ENCODE results near the gene CACNA2D4.

The CACNA2D4 gene

DNA sequence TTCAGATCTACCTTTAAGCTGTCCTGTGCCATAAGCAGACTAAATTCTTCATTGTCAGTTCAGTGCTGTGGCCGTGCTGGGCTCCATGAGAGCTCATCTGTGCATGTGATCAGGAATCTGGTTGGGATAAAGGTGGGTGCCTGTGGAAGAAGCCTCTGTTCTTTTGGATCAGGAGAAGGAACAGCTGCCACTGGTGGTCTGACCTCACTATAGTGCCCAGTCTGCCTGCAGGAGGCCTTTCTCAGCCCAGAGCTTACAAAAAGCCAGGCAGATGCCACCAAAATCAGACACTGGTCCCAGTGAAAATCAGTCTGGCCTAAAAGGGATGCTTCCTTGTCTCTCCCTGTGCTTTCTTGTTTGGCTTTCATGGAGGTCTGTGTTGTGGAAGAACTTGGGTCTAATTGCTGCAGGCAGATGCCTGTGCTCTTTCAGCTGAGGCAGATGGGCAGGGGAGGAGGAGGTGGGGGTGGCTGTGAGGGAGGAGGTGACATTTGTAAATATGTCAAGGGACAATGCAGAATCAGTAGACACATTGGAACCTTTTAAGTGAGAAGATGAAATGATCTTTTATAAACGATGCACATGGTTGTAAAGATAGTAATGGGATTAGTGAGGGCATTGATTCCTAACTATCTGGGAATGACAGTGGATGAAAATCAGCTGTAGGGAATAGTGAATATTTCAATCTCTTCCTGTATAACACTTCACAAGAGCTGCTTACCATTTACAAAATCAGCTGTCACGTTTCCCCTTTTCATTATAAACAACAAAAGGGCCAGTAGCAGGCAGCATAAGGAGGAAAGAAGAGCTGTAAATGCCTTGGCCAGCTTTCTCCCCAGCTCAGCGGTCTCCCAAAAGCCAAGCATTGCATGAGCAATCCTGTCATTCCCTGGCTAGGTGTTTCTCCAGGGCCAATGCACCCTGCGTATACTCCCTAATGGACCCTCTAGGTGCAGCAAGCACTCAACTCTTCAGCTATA lies 44.6 kb downstream of the CACNA2D4 start:
- no peak for DNase-seq (ENCODE audit: extremely low read depth in 1 of 2, low read depth in 1 of 2)

DNA sequence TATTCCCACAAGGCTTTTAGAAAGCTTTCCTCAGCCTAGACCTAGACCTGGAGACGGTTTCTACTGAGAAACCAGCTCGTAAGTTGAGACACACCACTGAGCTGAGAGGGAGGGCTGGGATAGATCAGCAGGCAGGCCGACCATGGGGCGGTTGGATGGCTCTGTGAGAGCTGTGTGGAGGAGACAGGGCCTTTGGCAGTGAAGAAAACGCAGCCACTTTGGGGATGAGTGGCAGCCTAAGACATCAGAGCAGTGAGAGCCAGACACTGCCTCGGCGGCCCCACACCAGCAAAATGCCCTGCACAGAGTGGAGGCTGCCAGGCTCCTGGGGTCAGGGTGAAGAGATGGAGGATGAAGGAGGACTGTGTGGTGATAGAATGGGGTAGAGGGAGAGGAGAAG lies 46.0 kb downstream of the CACNA2D4 start:
- DNase-seq (ENCODE audit: extremely low read depth in 1 of 2, low read depth in 1 of 2): no peak

- DNase-seq (ENCODE audit: extremely low read depth in 1 of 2, low read depth in 1 of 2): no peak
These were observed 46.5 kb downstream of the CACNA2D4 start for GRCh38 chr12:1872001-1872400.

GRCh38 chr12:1870998-1871917 lies 47.2 kb downstream of the CACNA2D4 start:
- no peak for DNase-seq (ENCODE audit: extremely low read depth in 1 of 2, low read depth in 1 of 2)

DNA sequence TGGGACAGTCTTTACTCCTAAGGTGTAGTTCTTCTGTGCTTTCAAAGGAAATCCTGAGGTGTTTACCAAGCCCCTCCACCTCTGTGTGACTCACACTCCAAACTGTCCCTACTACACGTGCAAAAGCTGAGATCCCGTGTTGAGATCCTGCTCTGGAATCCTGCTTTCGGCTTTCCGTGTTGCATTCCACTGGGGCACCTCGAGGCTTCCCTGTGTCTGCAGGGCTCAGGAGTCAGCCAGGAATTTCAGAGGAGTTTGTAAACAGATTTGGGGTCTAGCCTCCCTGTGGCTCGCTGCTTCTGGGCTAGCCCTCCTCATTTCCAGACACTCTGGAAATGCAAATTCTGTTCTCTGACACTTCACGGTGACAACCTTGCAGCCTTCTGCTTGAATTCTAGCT lies 48.4 kb downstream of the CACNA2D4 start:
- DNase-seq (ENCODE audit: extremely low read depth in 1 of 2, low read depth in 1 of 2): no peak

DNA sequence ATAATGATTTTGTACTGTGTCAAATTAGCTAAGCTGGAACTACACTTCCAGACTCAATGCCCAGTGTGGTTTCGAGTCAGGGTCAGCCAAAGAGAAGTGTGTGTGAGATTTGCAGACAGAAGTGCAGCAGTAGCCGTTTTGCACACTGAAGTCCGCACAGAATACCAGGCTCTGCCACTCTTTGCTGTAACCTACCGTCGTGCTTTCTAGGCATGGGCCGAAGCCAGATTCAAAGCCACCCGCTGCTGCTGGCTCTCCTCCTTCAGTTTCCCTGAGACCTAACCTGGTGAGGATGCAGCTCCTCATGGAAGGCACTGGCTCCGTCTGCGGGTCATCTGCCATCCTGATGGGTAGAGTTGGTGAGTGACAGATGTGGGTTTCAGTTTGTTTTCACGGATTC lies 49.3 kb downstream of the CACNA2D4 start:
- no peak for DNase-seq (ENCODE audit: extremely low read depth in 1 of 2, low read depth in 1 of 2)

- no peak for DNase-seq (ENCODE audit: extremely low read depth in 1 of 2, low read depth in 1 of 2)
These were observed 53.1 kb downstream of the CACNA2D4 start for GRCh38 chr12:1865284-1865866.

GRCh38 chr12:1864867-1865266 lies 53.6 kb downstream of the CACNA2D4 start:
- DNase-seq (ENCODE audit: extremely low read depth in 1 of 2, low read depth in 1 of 2): no peak

DNA sequence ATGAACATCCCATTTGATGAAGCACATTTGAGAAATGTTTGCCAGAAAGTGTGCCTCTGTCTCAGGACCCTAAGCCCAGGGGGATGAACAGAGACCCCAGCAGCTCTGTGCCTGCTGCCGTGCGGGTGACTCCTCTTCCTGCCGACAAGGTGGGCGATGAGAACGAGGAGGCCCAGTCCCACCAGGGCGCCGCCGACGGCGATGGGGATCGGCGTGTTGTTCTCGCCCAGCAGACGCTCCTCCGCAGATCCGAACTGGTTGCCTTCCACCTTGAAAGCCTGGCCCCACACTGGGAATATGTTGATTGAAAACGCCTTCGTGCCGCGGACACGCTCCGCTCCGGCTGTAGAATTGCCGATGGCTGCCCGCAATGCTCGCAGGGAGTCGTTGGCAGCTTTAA lies 54.0 kb downstream of the CACNA2D4 start:
- no peak for DNase-seq (ENCODE audit: extremely low read depth in 1 of 2, low read depth in 1 of 2)

GRCh38 chr12:1863823-1864222 lies 54.6 kb downstream of the CACNA2D4 start:
- DNase-seq (ENCODE audit: extremely low read depth in 1 of 2, low read depth in 1 of 2): no peak

DNA sequence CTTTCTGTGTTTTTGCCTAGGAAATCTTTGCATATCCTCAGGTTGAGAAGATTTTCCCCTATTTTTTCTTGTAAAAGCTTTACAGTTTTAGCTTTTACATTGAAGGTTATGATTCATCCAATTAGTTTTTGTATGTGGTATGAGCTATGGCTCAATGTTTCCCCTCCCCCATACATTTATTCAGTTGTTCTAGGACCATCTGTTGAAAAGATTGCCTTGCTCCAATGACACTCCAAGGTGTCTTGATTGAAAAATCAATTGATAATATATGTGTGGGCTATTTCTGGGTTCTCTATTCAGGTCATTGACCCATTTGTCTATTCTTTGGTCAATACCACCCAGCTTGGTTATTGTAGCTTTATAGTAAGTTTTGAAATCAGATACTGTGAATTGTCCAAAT lies 55.5 kb downstream of the CACNA2D4 start:
- DNase-seq (ENCODE audit: extremely low read depth in 1 of 2, low read depth in 1 of 2): no peak

DNA sequence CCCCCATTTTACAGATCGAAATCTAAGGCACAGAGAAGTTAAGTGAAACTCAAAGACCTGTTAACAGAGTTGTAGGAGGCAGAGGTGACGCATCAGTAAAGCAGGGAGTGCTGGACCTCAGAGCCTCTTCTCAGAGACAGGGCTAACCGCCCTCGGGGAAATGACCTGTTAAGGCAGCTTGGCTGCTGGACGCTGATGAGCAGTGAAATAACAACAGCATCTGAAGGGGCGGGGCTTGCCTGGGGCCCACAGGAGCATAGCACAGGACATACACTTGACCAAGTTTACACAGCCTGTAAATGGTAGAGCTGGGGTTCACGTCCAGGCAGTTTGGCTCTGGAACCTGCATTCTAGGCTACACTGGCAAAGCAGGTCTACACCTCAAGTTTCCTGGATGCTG lies 58.8 kb downstream of the CACNA2D4 start:
- no peak for DNase-seq (ENCODE audit: extremely low read depth in 1 of 2, low read depth in 1 of 2)

- no peak for DNase-seq (ENCODE audit: extremely low read depth in 1 of 2, low read depth in 1 of 2)
These were observed 60.0 kb downstream of the CACNA2D4 start for GRCh38 chr12:1858456-1858855.

GRCh38 chr12:1857821-1858220 lies 60.6 kb downstream of the CACNA2D4 start:
- DNase-seq (ENCODE audit: extremely low read depth in 1 of 2, low read depth in 1 of 2): no peak

DNA sequence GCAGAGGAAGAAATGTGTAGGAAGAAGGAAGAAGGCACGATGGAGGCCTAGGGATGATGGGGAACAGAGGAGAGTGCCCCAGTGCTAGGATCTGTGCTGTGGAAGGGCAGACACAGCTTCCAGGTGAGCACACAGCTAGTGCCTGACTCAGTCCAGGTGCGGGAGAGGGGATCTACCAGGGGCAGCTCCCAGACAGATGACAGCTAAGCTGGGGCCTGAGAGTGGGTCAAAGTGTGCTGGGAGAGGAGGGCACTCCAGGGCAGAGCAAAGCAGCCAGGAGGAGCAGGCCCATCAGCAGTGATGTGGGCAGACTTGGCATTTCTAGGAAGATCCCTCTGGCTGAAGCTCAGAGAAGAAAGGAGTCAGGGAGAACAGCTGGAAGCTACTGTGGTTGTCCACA lies 61.4 kb downstream of the CACNA2D4 start:
- DNase-seq (ENCODE audit: extremely low read depth in 1 of 2, low read depth in 1 of 2): no peak

DNA sequence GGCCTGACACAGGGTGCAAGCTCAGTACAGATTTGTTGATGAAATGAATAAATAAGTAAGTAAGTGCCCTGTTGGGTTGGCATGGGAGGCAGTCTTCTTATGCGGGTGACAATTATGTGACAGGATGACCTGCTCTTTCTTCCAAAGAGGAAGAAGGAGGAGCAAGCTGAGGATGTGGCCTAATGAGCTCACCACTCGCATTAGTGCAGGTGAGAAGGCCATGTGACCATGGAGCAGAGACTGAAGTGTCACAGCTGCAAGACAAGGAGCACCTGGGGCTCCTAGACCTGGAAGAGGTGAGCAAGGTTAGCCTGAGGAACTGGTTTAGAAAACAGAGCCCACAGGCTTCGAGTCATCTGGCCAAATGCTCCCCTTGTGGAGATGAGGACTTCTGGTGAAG lies 63.2 kb downstream of the CACNA2D4 start:
- DNase-seq (ENCODE audit: extremely low read depth in 1 of 2, low read depth in 1 of 2): no peak

DNA sequence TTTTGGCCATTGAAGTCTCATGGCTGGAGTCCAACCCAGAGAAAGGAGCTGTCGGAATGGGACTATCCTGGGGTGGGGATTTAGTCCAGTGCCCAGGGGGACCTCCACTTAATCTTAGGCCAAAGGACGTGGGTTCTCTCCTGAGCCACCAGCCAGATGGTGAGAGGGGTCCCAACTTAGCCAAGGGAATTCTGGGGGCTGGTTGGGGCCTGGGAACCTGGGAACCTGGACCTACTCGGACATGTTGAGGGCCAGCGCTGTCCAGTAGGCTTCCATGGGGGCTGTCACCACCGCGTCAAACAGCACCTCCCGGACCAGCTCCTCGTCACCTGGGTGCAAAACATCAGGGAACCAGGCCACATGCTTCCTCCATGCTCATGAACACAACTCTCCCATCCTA lies 64.7 kb downstream of the CACNA2D4 start:
- DNase-seq (ENCODE audit: extremely low read depth in 1 of 2, low read depth in 1 of 2): no peak

DNA sequence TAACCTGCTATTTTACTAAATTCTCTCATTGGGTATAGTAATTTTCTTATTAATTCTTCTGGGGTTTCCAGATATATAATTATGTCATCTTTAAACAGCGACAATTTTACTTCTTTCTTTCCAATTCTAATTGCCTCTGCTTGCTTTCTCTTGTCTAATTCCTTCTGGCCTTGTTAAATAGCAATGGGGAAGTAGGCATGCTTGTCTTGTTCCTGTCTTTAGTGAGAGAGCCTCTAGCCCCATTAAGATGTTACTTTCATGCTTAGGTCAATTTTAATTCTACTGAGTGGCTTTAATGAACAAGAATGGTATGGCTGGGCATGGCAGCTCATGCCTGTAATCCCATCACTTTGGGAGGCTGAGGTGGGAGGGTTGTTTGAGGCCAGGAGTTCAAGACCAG lies 66.4 kb downstream of the CACNA2D4 start:
- DNase-seq (ENCODE audit: extremely low read depth in 1 of 2, low read depth in 1 of 2): no peak

- no peak for DNase-seq (ENCODE audit: extremely low read depth in 1 of 2, low read depth in 1 of 2)
These were observed 67.2 kb downstream of the CACNA2D4 start for GRCh38 chr12:1851151-1851701.

DNA sequence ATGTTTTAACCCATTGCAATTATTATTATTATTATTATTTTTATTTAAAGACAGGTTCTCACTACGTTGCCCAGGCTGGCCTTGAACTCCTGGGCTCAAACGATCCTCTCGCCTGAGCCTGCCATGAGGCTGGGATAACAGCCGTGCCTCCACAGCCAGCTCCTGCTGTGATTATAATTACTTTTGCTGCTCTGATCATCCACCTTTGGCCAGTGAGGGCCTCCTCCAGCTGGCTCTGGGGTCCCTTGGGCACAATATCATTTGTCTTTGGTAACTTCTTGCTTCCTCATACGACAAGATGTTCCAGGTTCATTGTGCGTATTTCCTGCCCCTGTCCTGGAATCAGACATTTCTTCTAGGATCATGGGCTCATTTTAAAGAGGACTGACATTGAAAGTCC lies 69.7 kb downstream of the CACNA2D4 start:
- no peak for DNase-seq (ENCODE audit: extremely low read depth in 1 of 2, low read depth in 1 of 2)

DNA sequence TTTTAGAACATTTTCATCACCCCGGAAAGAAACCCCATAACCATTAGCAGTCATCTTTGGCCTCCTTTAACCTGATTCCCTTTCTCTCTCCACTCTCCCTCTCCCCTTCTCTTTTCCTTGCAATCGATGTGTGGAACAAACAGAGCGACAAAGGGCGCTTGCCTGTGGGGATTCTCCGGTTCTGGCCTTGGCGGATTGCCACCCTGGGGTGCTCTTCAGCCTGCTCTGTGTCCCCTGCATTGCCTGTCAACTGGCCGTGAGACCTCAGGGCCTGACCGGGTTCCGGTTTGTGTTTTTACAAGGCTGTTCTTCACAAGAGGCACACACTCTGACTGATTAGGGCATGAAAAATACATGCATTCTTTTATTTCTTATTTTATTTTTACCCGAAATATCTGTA lies 70.3 kb downstream of the CACNA2D4 start:
- DNase-seq (ENCODE audit: extremely low read depth in 1 of 2, low read depth in 1 of 2): no peak
